T-helper 17 cell (primary cell): ENCODE results near the gene KISS1R. TPM values are rescaled to one million over a fixed set of nuclear protein-coding genes. Genes with fewer than 3 reads are reported as not detected.

Source experiments
- ATAC-seq: fragments of 150-1000 bp; cut with Tn5 transposase; 2 replicates; pipeline ENCODE4 v1.10.0; 2021; ENCODE audit warnings: mild to moderate bottlenecking, moderate library complexity
- DNase-seq, 3 donors: peaks; one replicate each; pipeline versions ENCODE4 v3.0.0 to v3.0.0-alpha.2; 2020 to 2021
- H3K9me3 ChIP-seq: one replicate; pipeline ENCODE4 v1.7.0; 2013; ENCODE audit warnings: low read length, mild to moderate bottlenecking; ENCODE audit not compliant: control insufficient read depth, poor library complexity, severe bottlenecking
- H3K27ac Mint-ChIP-seq: one replicate; pipeline ENCODE4 v1.8.0; 2022; ENCODE audit warnings: mild to moderate bottlenecking, moderate library complexity, mixed read lengths
- H3K27me3 Mint-ChIP-seq: one replicate; pipeline ENCODE4 v1.8.0; 2022; ENCODE audit warnings: mixed read lengths
- H3K36me3 Mint-ChIP-seq: one replicate; pipeline ENCODE4 v1.8.0; 2022; ENCODE audit warnings: low read depth, mixed read lengths
- H3K4me1 Mint-ChIP-seq: one replicate; pipeline ENCODE4 v1.8.0; 2022; ENCODE audit warnings: mild to moderate bottlenecking, mixed read lengths
- H3K4me3 Mint-ChIP-seq: one replicate; pipeline ENCODE4 v1.8.0; 2022; ENCODE audit warnings: mild to moderate bottlenecking, moderate library complexity, mixed read lengths
- total RNA-seq, 4 donors: library from RNA in 2 of 4; stranded (reverse) in 2 of 4; gene quantifications; one replicate each; pipeline ENCODE4 v1.2.3 and lab custom pipeline; 2022 to 2026

Gene KISS1R
- under 1 TPM; 0.94 to 0.99 TPM for total RNA-seq
- total RNA-seq (lab: John Stamatoyannopoulos, UW): 0.58 to 1.5 reads per million in 2 donors

DNA sequence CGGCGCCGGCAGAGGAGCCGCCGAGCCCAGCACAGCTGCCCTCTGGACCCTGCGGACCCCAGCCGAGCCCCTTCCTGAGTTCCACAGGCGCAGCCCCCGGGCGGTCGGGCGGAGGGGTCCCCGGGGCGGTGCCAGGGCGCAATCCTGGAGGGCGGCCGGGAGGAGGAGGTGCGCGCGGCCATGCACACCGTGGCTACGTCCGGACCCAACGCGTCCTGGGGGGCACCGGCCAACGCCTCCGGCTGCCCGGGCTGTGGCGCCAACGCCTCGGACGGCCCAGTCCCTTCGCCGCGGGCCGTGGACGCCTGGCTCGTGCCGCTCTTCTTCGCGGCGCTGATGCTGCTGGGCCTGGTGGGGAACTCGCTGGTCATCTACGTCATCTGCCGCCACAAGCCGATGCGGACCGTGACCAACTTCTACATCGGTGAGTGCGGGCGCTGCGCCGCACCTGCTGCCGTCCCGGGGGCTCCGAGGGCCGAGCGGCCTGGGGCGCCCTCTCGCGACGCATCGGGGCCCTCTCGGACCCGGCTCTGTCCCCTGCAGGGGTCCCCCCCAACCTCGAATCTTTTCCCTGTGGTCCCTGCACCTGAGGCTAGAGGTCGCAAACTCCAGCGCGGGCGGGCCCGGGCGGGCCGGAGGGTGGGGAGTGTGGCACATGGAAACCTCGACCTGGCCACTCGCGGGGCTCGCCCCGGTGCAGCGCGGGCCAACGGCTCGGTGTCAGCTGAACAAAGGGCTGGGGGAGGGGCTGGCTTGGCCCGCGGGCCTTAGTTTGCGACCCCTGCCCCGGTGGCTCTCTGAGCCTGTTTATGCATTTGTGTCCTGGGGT lies at the start of gene KISS1R:
Gene KISS1R (plus strand): TSS at position 11 of the 829 bp plus-strand sequence. CDS start 170 bp downstream, at position 181.
- H3K27ac Mint-ChIP-seq: no peak within 1 kb of the TSS

DNA sequence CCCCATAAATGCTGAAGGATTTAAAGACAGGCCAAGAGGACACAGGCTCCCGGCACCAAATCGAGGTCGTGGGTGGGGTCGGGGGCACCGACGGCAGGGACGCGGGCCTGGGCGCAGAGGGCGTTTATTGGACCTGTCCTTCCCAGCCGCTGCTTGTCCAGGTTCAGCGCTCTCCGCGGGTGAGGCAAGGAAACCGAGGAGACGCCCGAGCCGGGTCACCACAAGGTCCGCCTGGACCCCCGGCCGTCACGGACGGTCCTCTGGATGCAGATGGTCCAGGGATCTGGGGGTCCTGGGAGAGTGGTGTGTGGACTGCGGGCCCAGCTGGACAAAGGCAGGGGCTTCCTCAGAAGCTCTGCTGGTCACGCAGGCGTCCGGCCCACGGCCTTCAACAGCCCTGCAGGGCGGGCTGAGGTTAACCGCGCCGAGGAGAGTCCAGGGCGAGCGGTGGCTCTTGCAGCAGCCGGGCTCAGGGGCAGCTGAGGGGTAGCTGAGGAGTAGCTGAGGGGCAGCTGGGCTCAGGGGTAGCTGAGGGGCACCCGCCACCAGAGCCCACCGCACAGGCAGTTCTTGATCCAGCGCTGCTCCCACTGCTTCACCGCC lies 49.2 kb upstream of the KISS1R start:
- Mint-ChIP-seq H3K4me1 (peaks cover 18% of the 10 kb centered on the region), H3K27me3 (no peaks in the 10 kb centered on the region)

More for the DNA sequence above, at the start of gene KISS1R:
- ATAC-seq: peak; percentile 3
- no peaks in the 10 kb centered on the region for H3K9me3 ChIP-seq
- Mint-ChIP-seq H3K4me1 (peaks cover 15% of the 10 kb centered on the region), H3K36me3 (peaks cover 2% of the 10 kb centered on the region), H3K4me3 (peak within 1 kb of the TSS; percentile 87), H3K27me3 (no peaks in the 10 kb centered on the region)
- DNase-seq: peak in 1 of 3 donors; percentile 29

DNA sequence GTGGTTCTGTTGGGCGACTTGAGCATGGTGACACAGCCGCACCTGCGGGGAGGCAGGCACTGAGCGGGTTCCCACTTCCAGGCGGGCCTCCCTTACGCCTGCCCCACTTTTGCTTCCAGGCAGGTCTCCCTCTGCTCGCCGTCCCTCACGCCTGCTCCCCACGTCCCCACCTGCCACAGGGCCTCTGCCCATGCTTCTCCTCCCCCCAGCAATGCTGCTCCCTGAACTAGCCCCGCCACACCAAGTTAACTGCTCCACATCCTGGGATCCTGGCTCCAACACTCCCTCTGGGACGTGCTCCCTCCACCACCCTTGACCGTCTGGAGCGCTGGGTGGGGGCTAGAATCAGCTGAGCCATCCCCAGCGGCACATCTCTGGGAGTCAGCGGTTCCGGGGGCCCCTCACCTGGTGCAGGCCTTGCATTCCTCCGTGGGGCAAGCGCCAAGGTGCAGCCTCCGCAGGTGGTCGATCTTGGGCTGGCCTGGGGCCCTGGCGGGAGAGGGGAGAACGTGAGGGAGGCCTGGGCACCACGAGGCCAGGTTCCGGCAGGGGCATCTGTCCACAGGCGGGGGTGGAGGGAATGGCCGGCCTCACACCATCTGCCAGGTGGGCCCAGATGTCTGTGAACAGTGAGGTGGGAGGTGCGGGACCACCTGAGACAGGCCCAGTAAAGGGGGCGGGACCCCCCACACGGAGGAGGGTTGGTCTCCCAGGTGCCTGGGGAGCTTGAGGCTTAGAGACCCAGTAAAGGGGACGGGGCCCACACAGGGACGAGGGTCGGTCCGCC lies 48.5 kb upstream of the KISS1R start:
- DNase-seq (no peak), ATAC-seq (no peak)
- H3K4me1 Mint-ChIP-seq: peaks cover 18% of the 10 kb centered on the region
- H3K4me3 Mint-ChIP-seq: no peak overlapping the region
- H3K27ac Mint-ChIP-seq: no peak overlapping the region
- peaks cover 2% of the 10 kb centered on the region for H3K36me3 Mint-ChIP-seq
- H3K27me3 Mint-ChIP-seq: no peaks in the 10 kb centered on the region
- no peaks in the 10 kb centered on the region for H3K9me3 ChIP-seq

More for the DNA sequence above, 49.2 kb upstream of the KISS1R start:
- no peak for ATAC-seq
- no peak for DNase-seq
- peak overlapping the region; percentile 41 for H3K27ac Mint-ChIP-seq
- no peak overlapping the region for H3K4me3 Mint-ChIP-seq
- H3K9me3 ChIP-seq: no peaks in the 10 kb centered on the region
- peaks cover 2% of the 10 kb centered on the region for H3K36me3 Mint-ChIP-seq

DNA sequence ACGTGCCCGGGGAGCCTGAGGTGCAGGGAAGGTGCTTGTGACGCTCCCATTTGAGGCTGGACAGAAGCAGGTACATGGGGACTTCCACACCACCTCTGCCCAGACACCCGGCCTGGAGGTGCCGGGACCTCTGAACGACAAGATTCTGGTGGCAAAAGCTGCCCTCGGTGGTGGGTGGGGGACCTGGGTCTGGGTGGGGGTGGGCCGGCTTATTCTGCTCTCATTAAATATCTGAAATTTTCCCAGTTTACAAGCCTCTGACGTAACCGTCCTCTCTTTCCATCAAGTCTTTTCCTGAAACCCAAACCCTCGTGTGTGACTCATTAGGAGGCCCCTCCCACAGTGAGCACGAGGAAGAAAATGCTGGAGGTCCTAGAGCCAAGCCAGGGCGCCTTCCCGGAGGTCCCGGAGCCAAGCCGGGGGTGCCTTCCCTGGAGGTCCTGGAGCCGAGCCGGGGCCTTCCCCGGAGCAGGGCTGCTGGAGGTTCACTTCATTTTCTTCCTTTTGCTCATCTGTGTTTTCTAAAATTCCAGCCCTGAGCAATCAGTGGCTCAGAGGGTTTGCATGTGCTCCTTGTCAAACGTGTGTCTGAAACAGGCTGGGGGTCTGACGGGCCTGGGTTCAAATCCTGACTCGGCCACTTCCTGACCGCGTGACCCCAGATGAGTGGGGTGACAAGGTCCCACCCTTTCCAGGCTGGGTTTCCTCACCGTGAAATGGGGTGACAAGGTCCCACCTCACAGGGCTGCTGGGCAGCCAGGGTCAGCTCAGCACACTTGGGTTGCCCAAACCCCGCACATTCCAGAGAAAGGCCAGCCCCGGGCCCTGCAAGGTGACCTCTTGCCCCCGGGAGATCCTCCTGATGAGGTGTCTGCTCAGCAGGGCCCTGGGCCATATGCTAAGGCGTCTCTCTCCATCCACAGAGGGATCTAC lies 47.6 kb upstream of the KISS1R start:
- H3K9me3 ChIP-seq: no peaks in the 10 kb centered on the region
- DNase-seq: no peak
- H3K27ac Mint-ChIP-seq: peak overlapping the region; percentile 87
- H3K27me3 Mint-ChIP-seq: no peaks in the 10 kb centered on the region
- no peak overlapping the region for H3K4me3 Mint-ChIP-seq
- peaks cover 2% of the 10 kb centered on the region for H3K36me3 Mint-ChIP-seq
- ATAC-seq: no peak
- H3K4me1 Mint-ChIP-seq: peaks cover 16% of the 10 kb centered on the region

DNA sequence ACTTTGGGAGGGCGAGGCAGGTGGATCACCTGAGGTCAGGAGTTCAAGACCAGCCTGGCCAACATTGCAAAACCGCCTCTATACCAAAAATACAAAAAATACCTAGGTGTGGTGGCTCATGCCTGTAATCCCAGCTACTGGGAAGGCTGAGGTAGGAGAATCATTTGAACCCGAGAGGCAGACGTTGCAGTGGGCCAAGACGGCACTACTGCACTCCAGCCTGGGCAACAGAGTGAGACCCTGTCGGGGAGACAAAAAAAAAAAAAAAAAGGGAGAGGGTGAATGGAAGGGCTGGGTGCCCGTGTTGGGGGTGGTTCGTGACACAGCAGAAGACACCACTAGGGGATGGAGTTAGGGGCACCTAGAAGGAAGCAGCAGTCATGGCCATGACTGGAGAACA lies 46.8 kb upstream of the KISS1R start:
- Mint-ChIP-seq H3K27ac (peak overlapping the region; percentile 87), H3K4me3 (no peak overlapping the region), H3K4me1 (peaks cover 16% of the 10 kb centered on the region)

DNA sequence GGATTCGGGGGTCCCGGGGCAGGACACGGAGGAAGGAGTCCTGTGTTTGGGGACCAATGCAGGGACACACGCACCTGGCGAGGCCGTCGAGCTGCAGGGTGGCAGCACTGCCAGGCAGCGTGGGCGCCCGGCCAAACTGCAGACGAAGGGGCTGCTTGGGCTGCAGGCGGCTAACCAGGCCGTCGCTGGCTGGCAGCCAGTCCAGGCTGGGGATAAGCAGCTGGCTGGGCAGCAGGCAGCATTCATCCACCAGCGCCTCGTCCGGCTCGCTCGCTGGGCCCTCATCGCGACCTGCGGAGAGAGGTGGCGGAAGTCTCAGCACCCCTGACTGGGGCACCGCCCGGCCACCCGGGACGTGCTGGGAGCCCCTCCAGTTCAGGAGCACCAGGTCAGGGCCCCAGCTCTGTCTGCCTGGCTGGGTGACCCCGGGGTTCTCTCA lies 46.2 kb upstream of the KISS1R start:
- Mint-ChIP-seq H3K4me1 (peaks cover 16% of the 10 kb centered on the region), H3K27ac (peak overlapping the region; percentile 87), H3K27me3 (no peaks in the 10 kb centered on the region), H3K36me3 (peaks cover 2% of the 10 kb centered on the region), H3K4me3 (peak overlapping the region; percentile 89)
- no peaks in the 10 kb centered on the region for H3K9me3 ChIP-seq
- ATAC-seq: no peak
- no peak for DNase-seq

More for the DNA sequence above, 46.8 kb upstream of the KISS1R start:
- H3K36me3 Mint-ChIP-seq: peaks cover 2% of the 10 kb centered on the region
- H3K27me3 Mint-ChIP-seq: no peaks in the 10 kb centered on the region
- no peak for ATAC-seq
- DNase-seq: no peak
- no peaks in the 10 kb centered on the region for H3K9me3 ChIP-seq

DNA sequence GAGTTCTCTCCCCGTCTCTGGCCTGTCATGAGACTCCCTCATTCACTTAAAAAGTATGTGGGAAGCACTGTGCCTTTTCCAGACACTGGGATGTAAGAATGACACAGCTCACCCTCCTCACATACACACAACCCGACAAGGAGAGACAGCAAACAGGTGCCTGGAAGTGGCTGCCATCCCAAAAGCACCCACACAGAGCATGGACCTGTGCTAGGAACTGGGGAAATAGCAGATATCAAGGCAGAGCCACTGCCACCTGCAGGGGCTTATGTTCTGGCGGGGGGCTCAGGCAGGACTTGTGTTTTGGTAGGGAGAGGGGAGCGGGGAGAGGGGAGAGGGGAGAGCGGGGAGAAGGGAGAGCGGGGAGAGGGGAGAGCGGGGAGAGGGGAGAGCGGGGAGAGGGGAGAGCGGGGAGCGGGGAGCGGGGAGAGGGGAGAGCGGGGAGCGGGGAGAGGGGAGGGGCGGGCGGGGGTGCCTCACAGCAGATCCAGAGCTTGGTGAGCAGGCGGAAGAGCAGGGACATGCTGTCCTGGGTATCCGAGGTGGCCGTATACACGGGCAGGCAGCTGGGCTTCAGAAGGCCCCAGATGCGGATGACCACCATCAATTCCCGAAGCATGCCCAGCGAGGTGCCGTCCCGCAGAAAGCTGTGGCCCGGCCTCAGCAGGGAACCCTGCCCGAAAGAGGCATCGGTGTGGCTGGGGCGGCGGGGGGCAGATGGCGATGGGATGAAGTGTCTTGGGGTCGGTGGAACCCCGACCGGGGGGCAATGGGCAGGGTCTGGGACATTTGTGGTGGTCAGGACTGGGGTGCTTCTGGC lies 45.5 kb upstream of the KISS1R start:
- H3K27me3 Mint-ChIP-seq: no peaks in the 10 kb centered on the region
- peak overlapping the region; percentile 66 for H3K27ac Mint-ChIP-seq
- H3K4me3 Mint-ChIP-seq: peak overlapping the region; percentile 89
- ATAC-seq (no peak), DNase-seq (no peak)
- H3K9me3 ChIP-seq: no peaks in the 10 kb centered on the region
- peaks cover 2% of the 10 kb centered on the region for H3K36me3 Mint-ChIP-seq
- peaks cover 16% of the 10 kb centered on the region for H3K4me1 Mint-ChIP-seq

DNA sequence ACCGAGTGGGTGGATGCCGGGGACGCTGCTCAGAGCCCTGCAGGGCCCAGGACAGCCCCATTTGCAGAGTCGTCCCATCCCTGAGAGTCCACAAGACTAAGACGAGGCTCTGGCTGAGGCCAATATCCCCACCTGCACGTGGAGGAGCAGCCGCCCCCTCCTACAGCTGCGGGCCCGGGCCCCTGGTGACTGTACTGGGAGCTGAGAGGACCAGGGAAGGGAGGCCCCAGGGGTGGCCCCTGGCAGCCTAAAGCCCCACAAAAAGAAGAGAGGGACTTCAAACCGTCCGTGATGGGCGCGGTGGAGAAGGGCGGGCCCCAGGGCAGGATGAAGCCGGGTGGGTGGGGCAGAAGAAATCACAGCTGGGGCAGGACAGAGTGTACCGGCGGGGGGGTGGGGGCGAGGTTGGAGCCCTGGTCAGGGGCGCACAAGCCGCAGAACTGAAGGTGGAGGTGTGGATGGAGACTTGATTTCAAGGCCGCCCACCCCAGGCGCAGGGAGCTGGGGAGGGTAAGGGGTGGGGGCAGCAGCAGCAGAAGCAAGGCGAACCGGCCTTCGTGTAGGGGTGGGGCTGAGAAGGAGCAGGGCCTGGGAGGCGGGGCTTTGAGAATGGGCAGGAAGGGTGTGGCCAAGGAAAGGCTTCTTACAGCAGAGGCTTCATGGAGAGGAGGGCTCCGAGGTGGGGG lies 44.7 kb upstream of the KISS1R start:
- peak overlapping the region; percentile 66 for H3K27ac Mint-ChIP-seq
- H3K9me3 ChIP-seq: no peaks in the 10 kb centered on the region
- H3K4me3 Mint-ChIP-seq: peak overlapping the region; percentile 89
- no peaks in the 10 kb centered on the region for H3K27me3 Mint-ChIP-seq
- DNase-seq: peak; percentile 70 to 79 (median 76)
- H3K36me3 Mint-ChIP-seq: peaks cover 2% of the 10 kb centered on the region
- peaks cover 16% of the 10 kb centered on the region for H3K4me1 Mint-ChIP-seq
- peak; percentile 84 for ATAC-seq

DNA sequence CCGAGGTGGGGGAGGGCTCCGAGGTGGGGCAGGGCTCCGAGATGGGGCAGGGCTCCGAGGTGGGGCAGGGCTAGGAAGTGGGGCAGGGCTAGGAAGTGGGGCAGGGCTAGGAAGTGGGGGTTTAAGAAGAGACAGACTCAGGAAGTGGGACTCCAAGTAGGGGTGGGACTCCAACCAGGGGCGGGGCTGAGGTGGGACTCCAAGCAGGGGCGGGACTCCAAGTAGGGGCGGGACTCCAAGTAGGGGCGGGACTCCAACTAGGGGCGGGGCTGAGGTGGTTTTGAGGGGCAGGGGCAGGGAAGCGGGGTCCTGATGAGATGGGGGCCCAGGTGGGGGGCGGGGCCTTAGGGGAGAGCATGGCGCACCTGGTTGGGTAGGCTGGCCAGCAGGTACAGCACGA lies 44.0 kb upstream of the KISS1R start:
- H3K27me3 Mint-ChIP-seq: no peaks in the 10 kb centered on the region
- peak overlapping the region; percentile 89 for H3K4me3 Mint-ChIP-seq
- H3K36me3 Mint-ChIP-seq: peaks cover 2% of the 10 kb centered on the region
- peak; percentile 90 for ATAC-seq
- peak overlapping the region; percentile 66 for H3K27ac Mint-ChIP-seq
- no peaks in the 10 kb centered on the region for H3K9me3 ChIP-seq
- peaks cover 16% of the 10 kb centered on the region for H3K4me1 Mint-ChIP-seq
- DNase-seq: peak; percentile 57 to 81 (median 67)

DNA sequence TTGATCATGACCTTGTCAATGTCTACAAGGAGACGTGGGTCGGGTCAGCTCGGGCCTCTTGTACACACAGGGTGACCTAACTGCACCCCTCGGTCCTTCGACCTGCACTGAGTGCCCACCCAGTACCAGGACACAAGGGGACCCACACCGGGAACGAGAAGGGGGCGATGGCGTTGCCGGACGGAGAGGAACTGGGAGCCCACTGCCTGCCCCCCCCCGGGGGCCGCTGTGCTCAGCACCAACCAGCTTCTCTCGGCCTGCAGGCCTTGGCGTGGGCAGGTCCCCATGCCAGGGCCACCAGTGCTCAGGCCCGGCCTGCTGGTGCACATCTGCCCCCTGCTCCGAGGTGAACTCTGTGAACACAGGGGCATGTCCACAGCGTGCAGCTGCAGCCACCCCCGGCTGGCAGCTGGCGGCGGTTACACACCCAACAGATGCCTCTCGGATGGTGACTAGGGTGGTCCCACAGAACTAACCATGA lies 43.5 kb upstream of the KISS1R start:
- no peak overlapping the region for H3K27ac Mint-ChIP-seq
- peaks cover 2% of the 10 kb centered on the region for H3K36me3 Mint-ChIP-seq
- H3K27me3 Mint-ChIP-seq: no peaks in the 10 kb centered on the region
- DNase-seq (no peak), ATAC-seq (no peak)
- peaks cover 14% of the 10 kb centered on the region for H3K4me1 Mint-ChIP-seq
- no peaks in the 10 kb centered on the region for H3K9me3 ChIP-seq
- H3K4me3 Mint-ChIP-seq: no peak overlapping the region

DNA sequence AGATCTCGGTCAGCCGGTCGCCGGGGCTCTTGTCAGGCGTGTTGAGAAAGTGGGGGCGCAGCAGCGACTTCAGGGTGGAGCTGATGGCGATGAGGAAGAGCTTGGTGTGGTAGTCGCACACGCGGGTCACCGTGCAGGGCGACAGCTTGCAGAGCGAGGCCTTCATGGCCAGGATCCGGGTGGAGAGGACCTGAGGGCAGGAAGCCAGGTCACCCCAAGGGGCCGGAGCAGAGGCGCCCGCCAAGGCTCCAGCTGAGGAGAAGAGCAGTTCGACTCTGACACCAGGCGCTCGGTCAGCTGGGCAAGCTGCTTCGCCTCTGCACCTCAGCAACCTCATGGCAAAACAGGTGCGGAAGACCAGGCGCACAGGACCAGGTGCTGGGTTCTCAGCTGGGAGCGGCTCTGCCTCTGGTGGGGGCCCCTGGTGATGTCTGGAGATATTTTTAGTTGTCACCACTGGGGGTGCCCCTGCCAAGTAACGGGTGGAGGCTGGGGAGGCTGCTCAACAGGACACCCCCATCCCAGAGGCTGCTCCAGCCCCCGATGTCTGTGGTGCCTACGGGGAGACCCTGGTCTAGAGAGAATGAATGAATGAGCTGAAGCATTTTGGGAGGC lies 41.8 kb upstream of the KISS1R start:
- Mint-ChIP-seq H3K27me3 (no peaks in the 10 kb centered on the region), H3K27ac (no peak overlapping the region), H3K4me3 (no peak overlapping the region), H3K4me1 (peaks cover 11% of the 10 kb centered on the region), H3K36me3 (peaks cover 2% of the 10 kb centered on the region)
- no peaks in the 10 kb centered on the region for H3K9me3 ChIP-seq
- no peak for ATAC-seq
- no peak for DNase-seq
